Measurements from ENCODE around the gene LSM2.
A peak's percentile ranks its signal among the peaks of the same experiment; 100 is the strongest.
"Not testable (repeated sequence)": the region's sequence is repeated elsewhere in the genome, so short reads cannot be mapped to it uniquely, and the experiment has no call there.

Gene LSM2

GRCh38 chr6:31825553-31825952 lies 18.8 kb upstream of the LSM2 start:
- Histone ChIP-seq H3K9me3 (replicated peaks; ENCODE audit: low read length) (no peaks in the 10 kb centered on the region), H3K4me2 (ENCODE audit: low read length) (no peak overlapping the region), H3K36me3 (ENCODE audit: insufficient read depth, low read length) (no peaks in the 10 kb centered on the region), H3K4me3 (ENCODE audit: low read length) (no peak overlapping the region), H3K4me1 (ENCODE audit: control insufficient read depth, insufficient read depth, low read length) (peaks cover 22% of the 10 kb centered on the region), H3K9ac (ENCODE audit: low read depth, low read length) (no peak overlapping the region), H3K27me3 (ENCODE audit: control insufficient read depth, insufficient read depth, low read length) (no peaks in the 10 kb centered on the region)

GRCh38 chr6:31823592-31824196 lies 16.9 kb upstream of the LSM2 start:
- not testable (repeated sequence) for H3K27me3 ChIP-seq (ENCODE audit: control insufficient read depth, insufficient read depth, low read length); H3K9ac ChIP-seq (ENCODE audit: low read depth, low read length); H3K36me3 ChIP-seq (ENCODE audit: insufficient read depth, low read length); H3K9me3 ChIP-seq (replicated peaks; ENCODE audit: low read length); H3K4me2 ChIP-seq (ENCODE audit: low read length); H3K4me3 ChIP-seq (ENCODE audit: low read length)
- peaks cover 26% of the 10 kb centered on the region for H3K4me1 ChIP-seq (ENCODE audit: control insufficient read depth, insufficient read depth, low read length)

- Histone ChIP-seq H3K36me3 (ENCODE audit: insufficient read depth, low read length) (no peaks in the 10 kb centered on the region), H3K9ac (ENCODE audit: low read depth, low read length) (peak overlapping the region; percentile 92), H3K4me2 (ENCODE audit: low read length) (peak overlapping the region; percentile 94), H3K4me3 (ENCODE audit: low read length) (peak overlapping the region; percentile 79), H3K9me3 (replicated peaks; ENCODE audit: low read length) (no peaks in the 10 kb centered on the region), H3K4me1 (ENCODE audit: control insufficient read depth, insufficient read depth, low read length) (peaks cover 39% of the 10 kb centered on the region), H3K27me3 (ENCODE audit: control insufficient read depth, insufficient read depth, low read length) (no peaks in the 10 kb centered on the region)
Measured at GRCh38 chr6:31822036-31822821, 15.5 kb upstream of the LSM2 start.

GRCh38 chr6:31821301-31822035 lies 14.7 kb upstream of the LSM2 start:
- Histone ChIP-seq H3K27me3 (ENCODE audit: control insufficient read depth, insufficient read depth, low read length) (no peaks in the 10 kb centered on the region), H3K4me2 (ENCODE audit: low read length) (peak overlapping the region; percentile 94), H3K4me1 (ENCODE audit: control insufficient read depth, insufficient read depth, low read length) (peaks cover 34% of the 10 kb centered on the region), H3K9ac (ENCODE audit: low read depth, low read length) (peak overlapping the region; percentile 92), H3K9me3 (replicated peaks; ENCODE audit: low read length) (no peaks in the 10 kb centered on the region), H3K4me3 (ENCODE audit: low read length) (peak overlapping the region; percentile 79), H3K36me3 (ENCODE audit: insufficient read depth, low read length) (no peaks in the 10 kb centered on the region)

- H3K4me2 ChIP-seq (ENCODE audit: low read length); H3K9me3 ChIP-seq (replicated peaks; ENCODE audit: low read length); H3K27me3 ChIP-seq (ENCODE audit: control insufficient read depth, insufficient read depth, low read length); H3K36me3 ChIP-seq (ENCODE audit: insufficient read depth, low read length); H3K9ac ChIP-seq (ENCODE audit: low read depth, low read length); H3K4me3 ChIP-seq (ENCODE audit: low read length): not testable (repeated sequence)
- H3K4me1 ChIP-seq (ENCODE audit: control insufficient read depth, insufficient read depth, low read length), result peaks cover 32% of the 10 kb centered on the region
Measured at GRCh38 chr6:31820399-31820798, 13.6 kb upstream of the LSM2 start.

DNA sequence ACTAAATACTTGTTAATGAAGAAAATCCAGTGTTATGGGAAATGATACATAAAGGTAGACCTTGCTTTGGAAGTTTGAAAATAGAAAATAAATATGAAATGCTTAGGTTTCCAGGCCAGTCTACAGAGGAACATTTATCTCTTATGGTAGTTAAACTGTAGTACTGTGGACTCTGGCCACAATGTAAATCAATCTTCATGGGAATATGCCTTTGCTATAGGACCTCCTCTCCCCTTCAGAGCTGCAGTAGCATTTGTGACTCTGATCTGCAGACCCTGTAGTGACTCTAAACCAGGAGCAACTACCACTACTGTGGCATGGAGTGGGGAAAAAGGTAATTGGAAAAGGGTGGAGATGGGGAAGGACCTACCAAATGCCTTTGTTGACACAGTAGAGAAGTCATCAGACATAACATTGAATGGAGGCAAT lies 13.1 kb upstream of the LSM2 start:
- Histone ChIP-seq H3K9ac (ENCODE audit: low read depth, low read length) (no peak overlapping the region), H3K4me1 (ENCODE audit: control insufficient read depth, insufficient read depth, low read length) (peaks cover 32% of the 10 kb centered on the region), H3K4me3 (ENCODE audit: low read length) (no peak overlapping the region), H3K27me3 (ENCODE audit: control insufficient read depth, insufficient read depth, low read length) (no peaks in the 10 kb centered on the region), H3K9me3 (replicated peaks; ENCODE audit: low read length) (no peaks in the 10 kb centered on the region), H3K4me2 (ENCODE audit: low read length) (no peak overlapping the region), H3K36me3 (ENCODE audit: insufficient read depth, low read length) (no peaks in the 10 kb centered on the region)

DNA sequence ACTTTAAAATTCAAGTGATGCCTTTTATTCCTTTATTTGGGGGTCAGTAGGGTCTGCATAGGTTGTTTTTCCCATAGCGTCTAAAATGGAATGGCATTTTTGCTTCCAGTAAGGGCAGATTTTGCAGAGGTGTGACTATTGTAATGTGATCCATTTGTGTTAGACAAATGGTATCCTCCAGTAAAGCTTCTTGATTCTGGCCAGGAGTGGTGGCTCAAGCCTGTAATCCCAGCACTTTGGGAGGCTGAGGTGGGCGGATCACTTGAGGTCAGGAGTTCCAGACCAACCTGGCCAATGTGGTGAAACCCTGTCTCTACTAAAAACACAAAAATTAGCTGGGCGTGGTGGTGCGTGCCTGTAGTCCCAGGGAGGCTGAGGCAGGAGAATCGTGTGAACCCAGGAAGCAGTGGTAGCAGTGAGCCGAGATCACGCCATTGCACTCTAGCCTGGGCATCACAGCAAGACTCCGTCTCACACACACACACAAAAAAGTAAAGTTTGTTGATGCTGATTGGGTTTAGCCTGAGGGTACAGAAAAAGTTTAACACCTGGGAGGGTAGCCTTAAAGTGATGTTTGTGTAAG lies 11.3 kb upstream of the LSM2 start:
- H3K9me3 ChIP-seq (replicated peaks; ENCODE audit: low read length); H3K9ac ChIP-seq (ENCODE audit: low read depth, low read length); H3K27me3 ChIP-seq (ENCODE audit: control insufficient read depth, insufficient read depth, low read length); H3K36me3 ChIP-seq (ENCODE audit: insufficient read depth, low read length): not testable (repeated sequence)
- peaks cover 38% of the 10 kb centered on the region for H3K4me1 ChIP-seq (ENCODE audit: control insufficient read depth, insufficient read depth, low read length)
- H3K4me3 ChIP-seq (ENCODE audit: low read length), result peak overlapping the region; percentile 67
- peak overlapping the region; percentile 85 for H3K4me2 ChIP-seq (ENCODE audit: low read length)

DNA sequence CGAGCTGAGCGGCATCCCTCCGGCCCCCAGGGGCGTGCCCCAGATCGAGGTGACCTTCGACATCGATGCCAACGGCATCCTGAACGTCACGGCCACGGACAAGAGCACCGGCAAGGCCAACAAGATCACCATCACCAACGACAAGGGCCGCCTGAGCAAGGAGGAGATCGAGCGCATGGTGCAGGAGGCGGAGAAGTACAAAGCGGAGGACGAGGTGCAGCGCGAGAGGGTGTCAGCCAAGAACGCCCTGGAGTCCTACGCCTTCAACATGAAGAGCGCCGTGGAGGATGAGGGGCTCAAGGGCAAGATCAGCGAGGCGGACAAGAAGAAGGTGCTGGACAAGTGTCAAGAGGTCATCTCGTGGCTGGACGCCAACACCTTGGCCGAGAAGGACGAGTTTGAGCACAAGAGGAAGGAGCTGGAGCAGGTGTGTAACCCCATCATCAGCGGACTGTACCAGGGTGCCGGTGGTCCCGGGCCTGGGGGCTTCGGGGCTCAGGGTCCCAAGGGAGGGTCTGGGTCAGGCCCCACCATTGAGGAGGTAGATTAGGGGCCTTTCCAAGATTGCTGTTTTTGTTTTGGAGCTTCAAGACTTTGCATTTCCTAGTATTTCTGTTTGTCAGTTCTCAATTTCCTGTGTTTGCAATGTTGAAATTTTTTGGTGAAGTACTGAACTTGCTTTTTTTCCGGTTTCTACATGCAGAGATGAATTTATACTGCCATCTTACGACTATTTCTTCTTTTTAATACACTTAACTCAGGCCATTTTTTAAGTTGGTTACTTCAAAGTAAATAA lies 10.6 kb upstream of the LSM2 start:
- Histone ChIP-seq H3K4me1 (ENCODE audit: control insufficient read depth, insufficient read depth, low read length) (peaks cover 33% of the 10 kb centered on the region), H3K9ac (ENCODE audit: low read depth, low read length) (peak overlapping the region; percentile 28), H3K4me2 (ENCODE audit: low read length) (peak overlapping the region; percentile 85), H3K4me3 (ENCODE audit: low read length) (peak overlapping the region; percentile 67)
- H3K27me3 ChIP-seq (ENCODE audit: control insufficient read depth, insufficient read depth, low read length); H3K36me3 ChIP-seq (ENCODE audit: insufficient read depth, low read length); H3K9me3 ChIP-seq (replicated peaks; ENCODE audit: low read length): not testable (repeated sequence)

DNA sequence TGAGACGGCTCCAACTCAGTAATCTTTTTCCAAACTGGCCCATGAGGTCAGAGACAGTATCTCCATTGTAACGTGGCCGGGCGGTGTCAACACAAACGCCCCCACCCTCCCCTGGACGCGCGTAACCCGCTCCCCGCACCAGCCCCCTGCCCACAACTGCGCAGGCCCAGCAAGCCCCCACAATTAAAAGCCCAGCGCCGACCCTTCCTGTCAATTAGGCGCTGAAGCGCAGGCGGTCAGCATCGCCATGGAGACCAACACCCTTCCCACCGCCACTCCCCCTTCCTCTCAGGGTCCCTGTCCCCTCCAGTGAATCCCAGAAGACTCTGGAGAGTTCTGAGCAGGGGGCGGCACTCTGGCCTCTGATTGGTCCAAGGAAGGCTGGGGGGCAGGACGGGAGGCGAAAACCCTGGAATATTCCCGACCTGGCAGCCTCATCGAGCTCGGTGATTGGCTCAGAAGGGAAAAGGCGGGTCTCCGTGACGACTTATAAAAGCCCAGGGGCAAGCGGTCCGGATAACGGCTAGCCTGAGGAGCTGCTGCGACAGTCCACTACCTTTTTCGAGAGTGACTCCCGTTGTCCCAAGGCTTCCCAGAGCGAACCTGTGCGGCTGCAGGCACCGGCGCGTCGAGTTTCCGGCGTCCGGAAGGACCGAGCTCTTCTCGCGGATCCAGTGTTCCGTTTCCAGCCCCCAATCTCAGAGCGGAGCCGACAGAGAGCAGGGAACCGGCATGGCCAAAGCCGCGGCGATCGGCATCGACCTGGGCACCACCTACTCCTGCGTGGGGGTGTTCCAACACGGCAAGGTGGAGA lies 8.5 kb upstream of the LSM2 start, which contains the start of the genes HSPA1A and HSPA1L:
Gene HSPA1A, plus strand, starts transcription at position 519 of the 814 bp plus-strand sequence. Its CDS starts 214 bp downstream, at position 733.
Gene HSPA1L, minus strand, starts transcription at position 259 of the 814 bp plus-strand sequence. CDS start 3,311 bp downstream, outside the sequence.
- no peaks in the 10 kb centered on the region for H3K36me3 ChIP-seq (ENCODE audit: insufficient read depth, low read length)
- peak within 1 kb of the TSS; percentile 98 for H3K4me2 ChIP-seq (ENCODE audit: low read length)
- H3K27me3 ChIP-seq (ENCODE audit: control insufficient read depth, insufficient read depth, low read length), result no peaks in the 10 kb centered on the region
- no peaks in the 10 kb centered on the region for H3K9me3 ChIP-seq (replicated peaks; ENCODE audit: low read length)
- peaks cover 26% of the 10 kb centered on the region for H3K4me1 ChIP-seq (ENCODE audit: control insufficient read depth, insufficient read depth, low read length)
- peak within 1 kb of the TSS; percentile 77 for H3K9ac ChIP-seq (ENCODE audit: low read depth, low read length)
- peak within 1 kb of the TSS; percentile 85 for H3K4me3 ChIP-seq (ENCODE audit: low read length)

GRCh38 chr6:31814677-31815024 lies 7.9 kb upstream of the LSM2 start:
- Histone ChIP-seq H3K4me2 (ENCODE audit: low read length) (peak overlapping the region; percentile 98), H3K4me3 (ENCODE audit: low read length) (peak overlapping the region; percentile 85), H3K27me3 (ENCODE audit: control insufficient read depth, insufficient read depth, low read length) (no peaks in the 10 kb centered on the region), H3K9ac (ENCODE audit: low read depth, low read length) (peak overlapping the region; percentile 61), H3K4me1 (ENCODE audit: control insufficient read depth, insufficient read depth, low read length) (peaks cover 26% of the 10 kb centered on the region), H3K36me3 (ENCODE audit: insufficient read depth, low read length) (no peaks in the 10 kb centered on the region), H3K9me3 (replicated peaks; ENCODE audit: low read length) (no peaks in the 10 kb centered on the region)

All from skeletal muscle satellite cell (primary cell).